Measurements from ENCODE around the gene KNTC1. TPM values are rescaled to one million over a fixed set of nuclear protein-coding genes. Genes with fewer than 3 reads are reported as not detected.
A peak's percentile ranks its signal among the peaks of the same experiment; 100 is the strongest.
"Not testable (repeated sequence)": the region's sequence is repeated elsewhere in the genome, so short reads cannot be mapped to it uniquely, and the experiment has no call there.

The KNTC1 gene
- 43.3 and 49.0 TPM in 2 replicates for total RNA-seq (2014; rRNA removed; shearing (Covaris generic))

DNA sequence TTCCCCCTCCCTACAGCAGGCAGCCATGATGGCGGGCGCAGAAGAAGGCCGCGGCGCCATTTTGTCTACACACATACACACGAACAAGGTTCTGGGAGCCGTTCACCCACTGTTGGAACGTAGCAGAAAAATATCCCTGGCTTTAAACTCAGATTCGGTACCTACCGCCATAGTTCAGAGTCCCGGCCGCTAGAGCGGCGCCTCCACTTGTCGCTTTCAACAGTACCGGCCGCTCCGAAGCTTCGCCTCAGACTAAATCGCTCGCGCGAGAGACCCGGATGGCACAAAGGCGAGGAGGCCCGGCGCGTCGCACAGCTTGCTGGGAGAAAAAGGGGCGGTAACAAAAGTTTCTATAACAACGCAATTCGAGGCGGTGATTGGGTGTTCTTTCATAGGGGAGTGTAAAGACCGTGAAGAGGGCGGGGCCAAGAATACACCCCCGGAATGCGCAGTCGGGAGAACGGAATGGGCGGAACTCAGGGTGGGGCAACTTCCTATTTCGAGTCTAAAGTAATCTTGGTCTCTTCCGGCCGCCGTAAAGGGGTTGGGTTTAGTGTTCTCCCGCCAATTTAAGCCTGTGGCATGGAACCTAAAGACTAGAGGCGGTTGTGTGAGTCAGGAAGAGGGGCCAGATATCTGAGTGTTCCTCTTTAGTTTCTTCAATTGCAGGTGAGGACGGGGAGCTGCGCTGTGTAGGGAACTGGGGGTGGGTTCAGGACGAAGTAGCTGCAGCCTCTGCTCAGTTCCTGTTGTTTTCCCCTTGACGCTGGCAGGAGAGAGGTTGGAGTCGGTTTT is at the start of gene KNTC1, which contains the start of gene RSRC2:
Gene KNTC1 (plus strand): TSS at position 567 of the 795 bp plus-strand sequence. CDS start 2,815 bp downstream, outside the sequence.
Gene RSRC2 (minus strand): TSS at position 254 of the 795 bp plus-strand sequence. CDS start 83 bp downstream, at position 171.
- peak; percentile 99 for DNase-seq (ENCODE audit: low spot score)

DNA sequence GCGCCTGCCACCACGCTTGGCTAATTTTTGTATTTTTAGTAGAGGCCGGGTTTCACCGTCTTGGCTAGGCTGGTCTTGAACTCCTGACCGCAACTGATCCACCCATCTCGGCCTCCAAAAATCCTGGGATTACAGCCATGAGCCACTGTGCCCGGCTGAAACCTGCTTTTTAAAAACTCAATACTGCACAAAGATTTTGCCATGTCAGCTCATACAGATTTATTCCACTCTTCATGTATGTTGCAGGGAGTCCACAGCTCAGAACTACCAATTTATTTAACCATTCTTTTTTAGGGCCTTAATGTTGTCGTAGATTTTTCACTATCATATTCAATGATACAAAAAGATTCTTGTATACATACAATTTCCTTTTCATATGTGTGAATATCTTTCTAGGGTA is 46.3 kb upstream of the KNTC1 start:
- DNase-seq (ENCODE audit: low spot score), result no peak

- no peak for DNase-seq (ENCODE audit: low spot score)
These were observed 45.2 kb upstream of the KNTC1 start for GRCh38 chr12:122481861-122482260.

- no peak for DNase-seq (ENCODE audit: low spot score)
These were observed 43.1 kb upstream of the KNTC1 start for GRCh38 chr12:122483969-122484368.

DNA sequence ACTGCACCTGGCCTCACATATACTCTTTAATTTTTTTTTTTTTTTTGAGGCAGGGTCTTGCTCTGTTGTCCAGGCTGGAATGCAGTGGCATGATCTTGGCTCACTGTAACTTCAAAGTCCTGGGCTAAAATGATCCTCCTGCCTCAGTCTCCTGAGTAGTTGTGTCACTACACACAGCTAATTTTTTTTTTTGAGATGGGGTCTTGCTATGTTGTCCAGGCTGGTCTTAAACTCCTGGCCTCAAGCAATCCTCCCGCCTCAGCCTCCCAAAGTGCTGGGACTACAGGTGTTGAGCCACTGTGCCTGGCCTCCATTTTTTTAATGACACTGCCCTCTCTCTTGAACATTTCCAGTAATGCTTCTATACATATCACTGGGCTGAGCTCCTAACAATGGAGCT is 42.7 kb upstream of the KNTC1 start:
- DNase-seq (ENCODE audit: low spot score), result not testable (repeated sequence)

DNA sequence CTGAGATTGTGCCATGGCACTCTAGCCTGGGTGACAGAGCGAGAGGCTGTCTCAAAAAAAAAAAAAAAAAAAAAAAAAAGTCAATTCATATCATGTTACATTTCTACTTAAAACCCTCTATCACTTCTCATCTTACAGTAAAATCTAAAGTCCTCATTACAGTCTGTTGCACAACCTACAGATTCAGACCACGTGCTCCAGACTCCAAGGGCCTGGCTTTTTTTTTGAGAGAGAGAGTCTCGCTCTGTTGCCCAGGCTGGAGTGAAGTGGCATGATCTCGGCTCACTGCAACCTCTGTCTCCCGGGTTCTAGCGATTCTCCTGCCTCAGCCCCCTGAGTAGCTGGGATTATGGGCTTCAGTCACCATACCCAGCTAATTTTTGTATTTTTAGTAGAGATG is 40.7 kb upstream of the KNTC1 start:
- DNase-seq (ENCODE audit: low spot score), result not testable (repeated sequence)

- no peak for DNase-seq (ENCODE audit: low spot score)
These were observed 40.1 kb upstream of the KNTC1 start for GRCh38 chr12:122486805-122487426.

- not testable (repeated sequence) for DNase-seq (ENCODE audit: low spot score)
These were observed 39.2 kb upstream of the KNTC1 start for GRCh38 chr12:122487807-122488206.

GRCh38 chr12:122489038-122489437 is 38.0 kb upstream of the KNTC1 start:
- no peak for DNase-seq (ENCODE audit: low spot score)

DNA sequence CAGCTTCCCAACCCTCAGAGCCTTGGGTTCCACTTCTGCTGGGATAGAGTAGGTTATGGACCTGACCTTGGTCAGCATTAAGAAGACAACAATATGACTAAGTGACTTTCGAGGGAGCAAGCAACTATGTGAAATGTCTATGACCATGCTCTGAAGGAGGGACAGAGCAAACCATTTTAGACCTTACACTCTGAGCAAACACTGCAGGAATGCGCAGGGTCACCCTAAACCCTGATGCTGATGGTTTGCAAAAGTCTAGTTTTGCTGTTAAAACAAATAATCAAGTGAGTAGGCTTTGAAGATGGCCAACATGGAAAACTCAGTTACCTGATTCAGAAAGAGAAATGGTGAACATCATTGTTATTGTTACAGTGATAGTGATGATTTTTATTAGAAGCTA is 35.1 kb upstream of the KNTC1 start:
- no peak for DNase-seq (ENCODE audit: low spot score)

- DNase-seq (ENCODE audit: low spot score), result not testable (repeated sequence)
These were observed 33.8 kb upstream of the KNTC1 start for GRCh38 chr12:122493222-122493621.

DNA sequence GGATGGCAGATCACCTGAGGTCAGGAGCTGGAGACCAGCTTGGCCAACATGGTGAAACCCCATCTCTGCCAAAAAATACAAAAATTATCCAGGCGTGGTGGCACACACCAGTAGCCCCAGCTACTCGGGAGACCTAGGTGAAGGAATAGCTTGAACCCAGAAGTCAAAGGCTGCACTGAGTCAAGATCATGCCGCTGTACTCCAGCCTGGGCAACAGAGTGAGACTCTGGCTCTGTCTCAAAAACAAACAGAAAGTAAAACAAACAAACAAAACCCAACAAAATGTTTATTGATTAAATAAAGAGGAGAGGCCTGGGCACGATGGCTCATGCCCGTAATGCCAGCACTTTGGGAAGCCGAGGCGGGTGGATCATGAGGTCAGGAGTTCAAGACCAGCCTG is 31.8 kb upstream of the KNTC1 start:
- DNase-seq (ENCODE audit: low spot score), result no peak

DNA sequence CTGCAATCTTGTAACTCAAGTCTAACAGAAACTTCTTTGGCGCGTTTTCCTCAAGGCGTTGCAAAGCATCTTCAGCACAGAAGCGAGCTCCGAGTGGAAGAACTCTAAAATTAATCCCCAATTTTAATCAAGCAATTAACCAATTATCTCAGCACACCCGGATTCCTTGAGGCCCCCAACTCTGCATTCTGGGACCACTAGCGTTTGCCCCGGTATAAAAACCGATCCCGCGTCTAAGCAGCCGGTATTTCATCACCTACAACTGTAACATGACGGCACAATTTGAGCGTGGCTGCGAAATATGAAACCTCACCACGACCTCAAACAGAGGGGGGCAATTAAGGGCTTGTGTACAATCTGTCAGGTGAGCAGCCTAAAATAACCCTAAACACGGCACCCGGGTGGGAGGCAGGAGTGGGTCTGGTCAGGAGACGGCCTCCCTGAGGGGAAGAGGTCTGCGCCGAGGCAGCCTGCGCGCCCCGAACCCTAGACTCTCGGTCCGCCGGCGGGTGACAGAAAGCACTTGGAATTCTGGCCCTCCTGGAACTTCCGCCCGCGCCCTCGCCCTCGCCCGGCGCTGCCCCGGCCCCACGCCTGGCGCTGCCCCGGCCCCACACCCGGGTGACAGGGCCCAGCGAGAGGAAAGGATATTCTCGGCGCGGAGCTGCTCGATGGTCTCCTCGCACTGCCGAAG is 26.9 kb upstream of the KNTC1 start:
- peak; percentile 39 for DNase-seq (ENCODE audit: low spot score)

DNA sequence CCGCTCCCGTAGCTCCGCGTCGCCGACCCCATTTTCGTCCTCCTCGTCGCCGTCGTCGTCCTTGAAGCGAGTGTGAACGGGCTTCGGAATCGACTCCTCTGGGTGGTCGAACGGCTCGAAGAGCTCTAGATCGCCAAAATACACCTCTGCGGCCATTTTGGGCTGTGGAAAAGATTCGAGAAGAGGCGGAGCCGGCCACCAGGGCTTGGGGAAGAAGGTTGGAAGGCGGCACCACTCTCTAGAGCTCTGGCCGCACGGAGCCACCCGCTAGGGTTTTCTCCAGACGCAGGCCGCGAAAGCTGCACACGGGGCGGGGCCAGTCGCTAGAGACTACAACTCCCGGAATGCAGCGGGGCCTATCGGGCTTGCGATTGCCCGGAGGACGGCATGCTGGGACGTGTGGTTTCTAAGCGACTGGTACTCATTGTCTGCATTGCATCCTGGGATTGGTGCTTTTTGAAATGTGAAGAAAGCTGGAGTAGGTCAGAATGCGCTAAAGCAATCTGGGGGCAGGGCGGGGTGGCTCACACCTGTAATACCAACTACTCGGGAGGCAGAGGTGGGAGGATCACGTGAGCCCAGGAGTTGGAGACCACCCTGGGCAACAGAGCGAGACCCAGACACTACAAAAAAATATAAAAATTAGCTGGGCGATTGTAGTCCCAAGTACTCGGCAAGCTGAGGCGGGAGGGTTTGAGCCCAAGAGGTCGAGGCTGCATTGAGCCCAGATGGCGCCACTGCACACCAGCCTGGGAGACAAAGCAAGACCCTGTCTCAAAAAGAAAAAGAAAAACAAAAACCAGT is 26.2 kb upstream of the KNTC1 start, which contains the start of gene ZCCHC8:
Gene ZCCHC8 (minus strand): TSS at position 248 of the 804 bp plus-strand sequence. CDS start 92 bp downstream, at position 156.
- peak; percentile 96 for DNase-seq (ENCODE audit: low spot score)

DNA sequence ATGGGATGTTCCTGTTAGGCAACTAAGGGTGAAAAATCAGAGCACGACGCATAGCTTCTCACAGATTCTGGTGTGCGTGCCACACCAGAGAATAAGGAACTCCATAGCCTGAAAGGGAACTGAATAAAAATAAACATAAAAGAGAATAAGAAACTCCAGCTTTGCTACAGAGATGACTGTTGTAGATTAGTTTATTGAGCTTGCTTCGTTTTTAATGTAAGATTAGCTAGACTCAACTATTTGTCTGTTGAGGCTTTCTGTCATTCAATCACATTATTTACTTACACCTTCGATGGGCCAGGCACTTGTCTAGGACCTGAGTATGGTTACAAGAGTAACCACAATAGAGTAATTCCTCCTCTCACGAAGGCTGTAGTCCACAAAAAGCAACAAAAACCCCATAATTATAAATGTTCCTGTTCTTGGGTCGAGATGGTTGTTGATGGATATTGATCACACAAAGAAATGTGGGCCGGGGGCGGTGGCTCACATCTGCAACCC is 25.5 kb upstream of the KNTC1 start:
- DNase-seq (ENCODE audit: low spot score), result no peak

- DNase-seq (ENCODE audit: low spot score), result no peak
These were observed 23.8 kb upstream of the KNTC1 start for GRCh38 chr12:122503147-122503751.

- no peak for DNase-seq (ENCODE audit: low spot score)
These were observed 23.1 kb upstream of the KNTC1 start for GRCh38 chr12:122503783-122504590.

GRCh38 chr12:122505419-122506051 is 21.5 kb upstream of the KNTC1 start:
- DNase-seq (ENCODE audit: low spot score), result no peak

DNA sequence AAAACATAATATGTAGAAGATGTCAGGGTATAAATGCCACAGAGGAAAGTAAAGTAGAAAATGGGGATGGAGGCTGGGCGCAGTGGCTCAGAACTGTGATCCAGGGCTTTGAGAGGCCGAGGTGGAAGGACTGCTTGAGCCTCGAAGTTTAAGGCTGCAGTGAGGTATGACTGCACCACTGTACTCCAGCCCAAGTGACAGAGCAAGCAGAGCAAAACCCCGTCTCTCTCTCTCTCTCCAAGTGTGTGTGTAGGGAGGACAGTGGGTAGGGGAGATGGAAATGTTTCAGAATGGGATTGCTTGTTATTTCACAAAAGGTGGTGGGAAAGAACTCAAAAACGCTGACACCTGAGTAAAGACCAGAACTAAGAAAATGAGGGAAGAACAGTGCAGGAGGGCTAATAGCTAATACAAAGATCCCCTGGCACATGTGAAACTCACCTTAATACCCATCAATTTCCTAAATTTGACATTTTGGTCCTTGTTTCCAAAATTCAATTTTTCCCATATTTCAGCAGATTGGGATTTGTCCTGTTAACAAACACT is 20.6 kb upstream of the KNTC1 start:
- DNase-seq (ENCODE audit: low spot score), result no peak
